GM23248 (cell line): ENCODE data around the gene MC1R. TPM values are rescaled to one million over a fixed set of nuclear protein-coding genes. Genes with fewer than 3 reads are reported as not detected.
"Not testable (repeated sequence)": the region's sequence is repeated elsewhere in the genome, so short reads cannot be mapped to it uniquely, and the experiment has no call there.

Experiments used
- DNase-seq: peaks from one replicate; pipeline ENCODE4 v3.0.0-alpha.2; 2015
- H2AFZ ChIP-seq: fragments of 200-600 bp; sonication (generic); 2 replicates; pipeline ENCODE4 v1.6.1; 2016; ENCODE audit warnings: antibody characterized with exemption
- H3F3A ChIP-seq: fragments of 200-600 bp; sonication (generic); 2 replicates; pipeline ENCODE4 v1.6.1; 2016; ENCODE audit warnings: mild to moderate bottlenecking, antibody characterized with exemption, mixed run types; ENCODE audit not compliant: insufficient read depth
- H3K27ac ChIP-seq: fragments of 200-600 bp; sonication (generic); 2 replicates; pipeline ENCODE4 v1.5.1; 2016; ENCODE audit warnings: mild to moderate bottlenecking
- H3K27me3 ChIP-seq: fragments of 200-600 bp; sonication (generic); replicated peaks from 2 replicates; pipeline ENCODE4 v1.6.1; 2016; ENCODE audit warnings: mild to moderate bottlenecking; ENCODE audit not compliant: insufficient read depth
- H3K36me3 ChIP-seq: fragments of 200-600 bp; sonication (generic); 2 replicates; pipeline ENCODE4 v1.6.1; 2016; ENCODE audit warnings: low read depth, mild to moderate bottlenecking
- H3K4me1 ChIP-seq: fragments of 200-600 bp; sonication (generic); 2 replicates; pipeline ENCODE4 v1.6.1; 2016; ENCODE audit warnings: mild to moderate bottlenecking; ENCODE audit not compliant: insufficient read depth
- H3K4me2 ChIP-seq: fragments of 200-600 bp; sonication (generic); one replicate; pipeline ENCODE4 v1.6.1; 2016; ENCODE audit warnings: mild to moderate bottlenecking; ENCODE audit not compliant: unreplicated experiment
- H3K4me3 ChIP-seq: fragments of 200-600 bp; sonication (generic); 2 replicates; pipeline ENCODE4 v1.5.1; 2016; ENCODE audit warnings: mild to moderate bottlenecking
- H3K79me2 ChIP-seq: fragments of 200-600 bp; sonication (generic); 2 replicates; pipeline ENCODE4 v1.6.1; 2016; ENCODE audit warnings: mild to moderate bottlenecking; ENCODE audit not compliant: insufficient read depth
- H3K9ac ChIP-seq: fragments of 200-600 bp; sonication (generic); 2 replicates; pipeline ENCODE4 v1.6.1; 2016; ENCODE audit warnings: mild to moderate bottlenecking
- H3K9me2 ChIP-seq: fragments of 200-600 bp; sonication (generic); 2 replicates; pipeline ENCODE4 v1.6.1; 2016; ENCODE audit warnings: mixed run types, mild to moderate bottlenecking, moderate library complexity; ENCODE audit not compliant: insufficient read depth
- H3K9me3 ChIP-seq: fragments of 200-600 bp; sonication (generic); one replicate; pipeline ENCODE4 v1.6.1; 2017; ENCODE audit warnings: low read depth
- H4K20me1 ChIP-seq: fragments of 200-600 bp; sonication (generic); 2 replicates; pipeline ENCODE4 v1.6.0; 2016; ENCODE audit not compliant: insufficient read depth
- EZH2 ChIP-seq: fragments of 200-600 bp; sonication (generic); IDR thresholded peaks from 2 replicates; pipeline ENCODE4 v1.6.1; 2018; ENCODE audit warnings: antibody characterized with exemption, mild to moderate bottlenecking; ENCODE audit not compliant: insufficient read depth, poor library complexity, severe bottlenecking
- EZH2phosphoT487 ChIP-seq: fragments of 200-600 bp; sonication (generic); IDR thresholded peaks from 2 replicates; pipeline ENCODE4 v1.6.1; 2018; ENCODE audit warnings: antibody characterized with exemption, moderate library complexity, mild to moderate bottlenecking, low read depth; ENCODE audit not compliant: insufficient read depth
- WGBS, 2 experiments: methylation state at CpG; one replicate each; pipeline ENCODE4 v1.1.6; 2015 to 2017; ENCODE audit warnings: low lambda C conversion rate in 2 of 2, low coverage in 1 of 2; ENCODE audit errors: missing lambda C conversion rate in 2 of 2; 5-methylcytosine and 5-hydroxymethylcytosine counted together
- in situ Hi-C: fragments of 300-500 bp; cut with MboI; formaldehyde crosslinking; loops from 2 replicates; pipeline ENCODE4 v1.15.0; 2020
- polyA plus RNA-seq: library from polyadenylated mRNA; unstranded; fragments of >200 nt; fragmentation: Nextera tagmentation; extraction: Ambion mirVana; gene quantifications from 2 replicates; pipeline ENCODE4 v1.2.1, GENCODE V29; 2016
- total RNA-seq: library from RNA; depleted of rRNA; stranded (reverse); fragments of >200 nt; shearing (Covaris generic); gene quantifications from 2 replicates; pipeline ENCODE4 v1.2.3, GENCODE V29; 2014

The MC1R gene
- total and polyA plus RNA-seq, 2 experiments from 2014 or later, result 3.8 to 5.6 TPM

DNA sequence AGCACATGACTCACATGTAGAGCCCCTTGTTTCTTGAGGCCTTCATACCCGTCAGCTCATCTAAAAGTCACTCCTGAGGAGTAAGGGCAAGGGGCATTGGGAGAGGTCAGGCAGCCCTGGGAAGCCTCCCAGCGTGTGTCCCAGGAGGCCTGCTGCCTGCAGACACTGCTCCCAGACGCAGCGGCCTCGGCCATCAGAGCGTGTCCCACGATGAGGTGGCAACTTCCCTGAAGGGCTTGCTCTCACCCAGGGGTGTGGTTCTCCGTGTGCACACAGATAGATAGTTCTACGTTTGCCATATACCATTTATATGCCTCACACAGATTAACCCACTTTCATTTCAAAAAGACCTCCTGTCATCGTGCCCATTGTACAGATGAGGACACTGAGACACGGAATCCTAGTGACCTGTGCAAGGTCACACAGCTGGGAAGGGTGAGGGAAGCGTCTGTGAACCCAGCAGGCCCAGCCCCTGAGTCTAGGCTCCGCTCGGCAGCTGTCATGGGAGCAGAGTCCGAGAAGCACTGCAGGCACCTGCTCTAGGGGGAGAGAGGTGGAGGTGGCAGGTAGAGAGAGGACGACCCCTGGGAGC, 12.7 kb downstream of the MC1R start:
- Histone ChIP-seq H3K27ac (no peak overlapping the region), H3K9me2 (no peaks in the 10 kb centered on the region), H3F3A (peaks cover 24% of the 10 kb centered on the region), H3K36me3 (peaks cover 22% of the 10 kb centered on the region; the same call in 1 of the 2 replicates), H3K27me3 (no peaks in the 10 kb centered on the region), H3K4me1 (no peaks in the 10 kb centered on the region), H3K9ac (no peak overlapping the region), H2AFZ (no peak overlapping the region), H3K4me3 (no peak overlapping the region), H4K20me1 (peaks cover 8% of the 10 kb centered on the region; the same call in 1 of the 2 replicates), H3K79me2 (peaks cover 55% of the 10 kb centered on the region), H3K4me2 (no peak overlapping the region), H3K9me3 (no peaks in the 10 kb centered on the region)
- in situ Hi-C loops, result no loop called here
- WGBS, 2 experiments, result 90 to 91% methylated on average over 16 of the region's 16 CpGs
- TF ChIP-seq EZH2, result no peak
- TF ChIP-seq EZH2phosphoT487, result no peak
- DNase-seq, result no peak

DNA sequence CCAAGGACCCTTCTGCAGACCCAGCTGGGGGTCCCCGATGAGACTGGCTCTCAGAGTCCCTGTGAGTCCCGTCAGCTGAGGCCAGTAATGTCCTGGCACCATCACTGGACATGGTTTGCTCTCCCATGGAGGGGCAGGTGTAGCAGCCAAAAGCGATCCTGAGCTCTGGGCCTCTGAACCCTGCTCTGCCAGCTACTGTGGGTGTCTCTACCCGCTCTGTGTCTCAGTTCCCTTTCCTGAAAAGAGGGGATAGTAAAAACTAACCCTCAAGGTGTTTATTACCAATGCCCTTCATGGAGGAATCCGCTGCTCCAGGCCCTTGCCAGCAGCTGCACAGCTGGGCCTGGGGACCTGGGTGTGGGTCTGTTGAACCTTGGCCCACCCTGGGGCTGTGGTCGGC, 13.3 kb downstream of the MC1R start:
- Histone ChIP-seq H3K4me2 (no peak overlapping the region), H3K27ac (no peak overlapping the region), H2AFZ (no peak overlapping the region), H3K9me3 (no peaks in the 10 kb centered on the region), H3K27me3 (no peaks in the 10 kb centered on the region), H3K79me2 (peaks cover 50% of the 10 kb centered on the region), H4K20me1 (peaks cover 8% of the 10 kb centered on the region; the same call in 1 of the 2 replicates), H3K9me2 (no peaks in the 10 kb centered on the region), H3K9ac (no peak overlapping the region), H3K4me1 (no peaks in the 10 kb centered on the region), H3F3A (peaks cover 24% of the 10 kb centered on the region), H3K36me3 (peaks cover 22% of the 10 kb centered on the region; the same call in 1 of the 2 replicates), H3K4me3 (no peak overlapping the region)
- 98 to 100% methylated on average over 6 of the region's 6 CpGs for WGBS, 2 experiments
- no peak for DNase-seq
- in situ Hi-C loops, result no loop called here
- TF ChIP-seq EZH2 (no peak), EZH2phosphoT487 (no peak)

DNA sequence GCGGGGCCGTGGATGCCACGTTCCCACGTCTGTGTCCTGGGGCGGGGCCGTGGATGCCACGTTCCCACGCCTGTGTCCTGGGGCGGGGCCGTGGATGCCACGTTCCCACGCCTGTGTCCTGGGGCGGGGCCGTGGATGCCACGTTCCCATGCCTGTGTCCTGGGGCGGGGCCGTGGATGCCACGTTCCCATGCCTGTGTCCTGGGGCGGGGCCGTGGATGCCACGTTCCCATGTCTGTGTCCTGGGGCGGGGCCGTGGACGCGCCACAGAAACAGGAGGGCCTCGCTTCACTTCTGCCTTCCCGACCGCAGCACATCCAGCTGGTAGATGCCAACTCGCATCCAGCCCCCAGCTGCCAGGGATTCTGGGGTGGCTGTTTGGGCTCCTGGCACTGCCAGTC, 15.4 kb downstream of the MC1R start:
- H3K4me2 ChIP-seq, H4K20me1 ChIP-seq, H3K4me1 ChIP-seq, H3K9me2 ChIP-seq, DNase-seq, H3K4me3 ChIP-seq, H3K9me3 ChIP-seq, in situ Hi-C loops, H3K27me3 ChIP-seq, H3K9ac ChIP-seq, H2AFZ ChIP-seq, H3K27ac ChIP-seq: not testable (repeated sequence)
- Histone ChIP-seq H3F3A (peaks cover 29% of the 10 kb centered on the region), H3K79me2 (peaks cover 29% of the 10 kb centered on the region), H3K36me3 (peaks cover 21% of the 10 kb centered on the region; the same call in 1 of the 2 replicates)
- WGBS, 2 experiments, result 96 to 97% methylated on average over 6 to 26 of the region's 29 CpGs

DNA sequence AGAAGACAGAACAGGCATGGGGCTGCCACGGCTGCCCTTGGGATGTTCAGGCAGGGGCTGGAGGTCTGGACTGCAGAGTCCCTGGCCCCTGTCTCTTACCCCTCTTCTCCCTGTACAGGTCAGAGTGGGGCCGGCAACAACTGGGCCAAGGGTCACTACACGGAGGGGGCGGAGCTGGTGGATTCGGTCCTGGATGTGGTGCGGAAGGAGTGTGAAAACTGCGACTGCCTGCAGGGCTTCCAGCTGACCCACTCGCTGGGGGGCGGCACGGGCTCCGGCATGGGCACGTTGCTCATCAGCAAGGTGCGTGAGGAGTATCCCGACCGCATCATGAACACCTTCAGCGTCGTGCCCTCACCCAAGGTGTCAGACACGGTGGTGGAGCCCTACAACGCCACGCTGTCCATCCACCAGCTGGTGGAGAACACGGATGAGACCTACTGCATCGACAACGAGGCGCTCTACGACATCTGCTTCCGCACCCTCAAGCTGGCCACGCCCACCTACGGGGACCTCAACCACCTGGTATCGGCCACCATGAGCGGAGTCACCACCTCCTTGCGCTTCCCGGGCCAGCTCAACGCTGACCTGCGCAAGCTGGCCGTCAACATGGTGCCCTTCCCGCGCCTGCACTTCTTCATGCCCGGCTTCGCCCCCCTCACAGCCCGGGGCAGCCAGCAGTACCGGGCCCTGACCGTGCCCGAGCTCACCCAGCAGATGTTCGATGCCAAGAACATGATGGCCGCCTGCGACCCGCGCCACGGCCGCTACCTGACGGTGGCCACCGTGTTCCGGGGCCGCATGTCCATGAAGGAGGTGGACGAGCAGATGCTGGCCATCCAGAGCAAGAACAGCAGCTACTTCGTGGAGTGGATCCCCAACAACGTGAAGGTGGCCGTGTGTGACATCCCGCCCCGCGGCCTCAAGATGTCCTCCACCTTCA, 16.2 kb downstream of the MC1R start:
- Histone ChIP-seq H3K27ac (no peak overlapping the region), H3K36me3 (peaks cover 14% of the 10 kb centered on the region; the same call in 1 of the 2 replicates), H4K20me1 (no peaks in the 10 kb centered on the region; the same call in 1 of the 2 replicates), H3K4me3 (no peak overlapping the region), H3K4me1 (no peaks in the 10 kb centered on the region), H2AFZ (no peak overlapping the region), H3K9ac (no peak overlapping the region), H3F3A (peaks cover 29% of the 10 kb centered on the region), H3K9me3 (no peaks in the 10 kb centered on the region), H3K79me2 (peaks cover 21% of the 10 kb centered on the region), H3K4me2 (no peak overlapping the region), H3K9me2 (no peaks in the 10 kb centered on the region), H3K27me3 (no peaks in the 10 kb centered on the region)
- in situ Hi-C loops, result no loop called here
- DNase-seq, result no peak
- 95 to 96% methylated on average over 53 to 61 of the region's 61 CpGs for WGBS, 2 experiments
- TF ChIP-seq EZH2phosphoT487, result no peak

DNA sequence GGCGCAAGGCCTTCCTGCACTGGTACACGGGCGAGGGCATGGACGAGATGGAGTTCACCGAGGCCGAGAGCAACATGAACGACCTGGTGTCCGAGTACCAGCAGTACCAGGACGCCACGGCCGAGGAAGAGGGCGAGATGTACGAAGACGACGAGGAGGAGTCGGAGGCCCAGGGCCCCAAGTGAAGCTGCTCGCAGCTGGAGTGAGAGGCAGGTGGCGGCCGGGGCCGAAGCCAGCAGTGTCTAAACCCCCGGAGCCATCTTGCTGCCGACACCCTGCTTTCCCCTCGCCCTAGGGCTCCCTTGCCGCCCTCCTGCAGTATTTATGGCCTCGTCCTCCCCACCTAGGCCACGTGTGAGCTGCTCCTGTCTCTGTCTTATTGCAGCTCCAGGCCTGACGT, 17.0 kb downstream of the MC1R start:
- H3K4me1 ChIP-seq, H3K9ac ChIP-seq, H4K20me1 ChIP-seq, H3K9me3 ChIP-seq, H3K27ac ChIP-seq, H3K27me3 ChIP-seq, H2AFZ ChIP-seq, DNase-seq, H3K9me2 ChIP-seq, in situ Hi-C loops, H3K4me2 ChIP-seq, H3K4me3 ChIP-seq: not testable (repeated sequence)
- H3K79me2 ChIP-seq, result peaks cover 13% of the 10 kb centered on the region
- H3K36me3 ChIP-seq, result peaks cover 14% of the 10 kb centered on the region; the same call in 1 of the 2 replicates
- H3F3A ChIP-seq, result peaks cover 29% of the 10 kb centered on the region
- 94 to 95% methylated on average over 21 to 26 of the region's 27 CpGs for WGBS, 2 experiments
